HepG2 (cell line): ENCODE results near the gene POC1A. TPM values are rescaled to one million over a fixed set of nuclear protein-coding genes. Genes with fewer than 3 reads are reported as not detected.

Source experiments
- AKNA ChIP-seq: sonication (generic); formaldehyde crosslinking; IDR thresholded peaks from 2 replicates; pipeline ENCODE4 v1.4.0; 2020; ENCODE audit warnings: missing genetic modification reagents, borderline replicate concordance
- FOXP1 ChIP-seq, 2 experiments: fragments of 450-650 bp in 1 of 2; IDR thresholded peaks; 2 replicates each; pipeline ENCODE4 v1.6.1; 2017 to 2018; ENCODE audit warnings: antibody characterized with exemption in 1 of 2
- GABPA ChIP-seq, 2 experiments: IDR thresholded peaks; 2 replicates each; pipeline ENCODE4 v1.6.1; 2011 to 2016; ENCODE audit warnings: low read depth in 2 of 2, low read length in 1 of 2, missing biosample characterization in 1 of 2, missing genetic modification characterization in 1 of 2
- HOMEZ ChIP-seq: IDR thresholded peaks from 2 replicates; pipeline ENCODE4 v1.6.1; 2016; ENCODE audit warnings: low read depth
- JUND ChIP-seq: sonication (generic); formaldehyde crosslinking; IDR thresholded peaks from 2 replicates; pipeline ENCODE4 v1.8.0; 2022; ENCODE audit warnings: mild to moderate bottlenecking, missing genetic modification reagents
- NCOA2 ChIP-seq: sonication (generic); formaldehyde crosslinking; IDR thresholded peaks from 2 replicates; pipeline ENCODE4 v1.8.0; 2022; ENCODE audit warnings: inconsistent platforms
- NFRKB ChIP-seq: fragments of 450-650 bp; IDR thresholded peaks from 2 replicates; pipeline ENCODE4 v1.6.1; 2017
- TFDP1 ChIP-seq: IDR thresholded peaks from 2 replicates; pipeline ENCODE4 v1.6.1; 2016; ENCODE audit warnings: missing compliant biosample characterization, missing genetic modification reagents, borderline replicate concordance
- ZBTB8A ChIP-seq: sonication (generic); formaldehyde crosslinking; IDR thresholded peaks from 2 replicates; pipeline ENCODE4 v1.4.0; 2020; ENCODE audit warnings: mild to moderate bottlenecking, low read depth, missing genetic modification reagents, borderline replicate concordance
- ZMYM2 ChIP-seq: sonication (generic); formaldehyde crosslinking; IDR thresholded peaks from 2 replicates; pipeline ENCODE4 v1.8.0; 2022; ENCODE audit warnings: mild to moderate bottlenecking, missing genetic modification reagents
- ZNF430 ChIP-seq: sonication (generic); formaldehyde crosslinking; IDR thresholded peaks from 2 replicates; pipeline ENCODE4 v1.9.0; 2021; ENCODE audit warnings: mild to moderate bottlenecking, missing genetic modification reagents
- ZNF564 ChIP-seq: sonication (generic); formaldehyde crosslinking; IDR thresholded peaks from 2 replicates; pipeline ENCODE4 v1.8.1; 2023; ENCODE audit warnings: mild to moderate bottlenecking, missing genetic modification reagents
- ZNF646 ChIP-seq: sonication (generic); formaldehyde crosslinking; IDR thresholded peaks from 2 replicates; pipeline ENCODE4 v1.9.0; 2021; ENCODE audit warnings: mild to moderate bottlenecking, missing genetic modification reagents
- polyA plus RNA-seq, 8 experiments: library from polyadenylated mRNA; depleted of rRNA in 3 of 8; stranded (reverse) in 7 of 8; unstranded in 1 of 8; fragments of >200 nt; fragmentation: Illumina TruSeq in 4 of 8; extraction: Trizol in 4 of 8; gene quantifications; 2 replicates each; pipeline versions ENCODE4 v1.2.1 to v1.2.3, GENCODE V29; 2011 to 2016; ENCODE audit warnings: low read depth in 4 of 8, missing spikeins in 1 of 8, mixed read lengths in 1 of 8; ENCODE audit not compliant: insufficient read depth in 1 of 8
- total RNA-seq, 5 experiments: library from RNA; depleted of rRNA; stranded (reverse); fragments of >200 nt; fragmentation: Illumina TruSeq; extraction: Trizol; gene quantifications; 2 replicates each; pipeline ENCODE4 v1.2.3, GENCODE V29; 2016; ENCODE audit warnings: low read depth in 1 of 5

Gene POC1A
- total and polyA plus RNA-seq, 2 of the 13 experiments (the other 11 are each of a cell fraction or from before 2014, with no cell fraction given), result 14.6 to 20.0 TPM

- TF ChIP-seq ZNF646 (CRISPR knock-in tag) (no peak), JUND (0 out of 2 replicates have a peak, but pooled peaks have one; percentile 56), NCOA2 (CRISPR knock-in tag) (peak; percentile 70), ZNF430 (CRISPR knock-in tag) (peak; percentile 61; the same call in 1 of the 2 replicates), ZNF564 (CRISPR knock-in tag) (peak; percentile 89), TFDP1 (CRISPR knock-in tag) (peak; percentile 96), AKNA (CRISPR knock-in tag) (no peak), FOXP1 (IDR thresholded peaks at IDR 0.05) (no peak), FOXP1 (CRISPR knock-in tag; IDR thresholded peaks at IDR 0.05) (peak; percentile 50), HOMEZ (CRISPR knock-in tag) (no peak; the same call in 1 of the 2 replicates), ZMYM2 (CRISPR knock-in tag) (0 out of 2 replicates have a peak, but pooled peaks have one; percentile 22), GABPA (IDR thresholded peaks at IDR 0.05; ENCODE audit: low read depth, low read length) (peak; percentile 24; the same call in 1 of the 2 replicates), GABPA (CRISPR knock-in tag; IDR thresholded peaks at IDR 0.05; ENCODE audit: low read depth) (peak; percentile 84), NFRKB (no peak), ZBTB8A (CRISPR knock-in tag) (no peak)
Observed at GRCh38 chr3:52154135-52155094, at the start of gene POC1A (continued).
